Small intestine (tissue), 7 donors: Measurements from ENCODE around the gene SPHK2. TPM values are rescaled to one million over a fixed set of nuclear protein-coding genes. Genes with fewer than 3 reads are reported as not detected.
"Not testable (repeated sequence)": the region's sequence is repeated elsewhere in the genome, so short reads cannot be mapped to it uniquely, and the experiment has no call there.

ENCODE experiments used
- DNase-seq, 2 donors: peaks; one replicate each; pipeline versions ENCODE4 v3.0.0 to v3.0.0-alpha.2; 2013
- FAIRE-seq: peaks from 2 replicates; lab custom pipeline; 2012; peaks lifted over from hg19 to GRCh38; lab: Jason Lieb, UNC
- H3K27ac ChIP-seq, 3 donors: one replicate each; pipeline ENCODE4 v1.5.1; 2013; ENCODE audit warnings: low read length in 2 of 3, mild to moderate bottlenecking in 2 of 3, control low read depth in 1 of 3, inconsistent platforms in 1 of 3, low read depth in 1 of 3, moderate library complexity in 1 of 3
- H3K27me3 ChIP-seq, 3 donors: one replicate each; pipeline ENCODE4 v1.6.1; 2013; ENCODE audit warnings: low read length in 3 of 3, inconsistent platforms in 1 of 3; ENCODE audit not compliant: control insufficient read depth in 3 of 3, insufficient read depth in 3 of 3
- H3K36me3 ChIP-seq, 3 donors: one replicate each; pipeline ENCODE4 v1.6.1; 2013; ENCODE audit warnings: low read length in 3 of 3, inconsistent platforms in 1 of 3, low read depth in 1 of 3, mild to moderate bottlenecking in 1 of 3, moderate library complexity in 1 of 3; ENCODE audit not compliant: control insufficient read depth in 3 of 3, insufficient read depth in 2 of 3
- H3K4me1 ChIP-seq, 3 donors: one replicate each; pipeline ENCODE4 v1.6.1; 2013; ENCODE audit warnings: low read length in 2 of 3, inconsistent platforms in 1 of 3, low read depth in 1 of 3, mild to moderate bottlenecking in 1 of 3, moderate library complexity in 1 of 3; ENCODE audit not compliant: control insufficient read depth in 3 of 3, insufficient read depth in 2 of 3
- H3K4me3 ChIP-seq, 3 donors: one replicate each; pipeline ENCODE4 v1.5.1; 2013; ENCODE audit warnings: low read length in 3 of 3, control low read depth in 1 of 3, inconsistent platforms in 1 of 3, low read depth in 1 of 3, mild to moderate bottlenecking in 1 of 3, moderate library complexity in 1 of 3
- H3K9me3 ChIP-seq, 2 donors: one replicate each; pipeline ENCODE4 v1.6.1; 2013; ENCODE audit warnings: low read depth in 1 of 2, low read length in 1 of 2; ENCODE audit not compliant: control insufficient read depth in 2 of 2, insufficient read depth in 1 of 2
- WGBS, 3 donors: extraction: QIAGEN DNeasy Blood & Tissue Kit; methylation state at CpG; one replicate each; pipeline ENCODE4 v1.1.7; 2013; 5-methylcytosine and 5-hydroxymethylcytosine counted together
- polyA plus RNA-seq, 4 donors: library from polyadenylated mRNA; stranded (reverse) in 3 of 4; unstranded in 1 of 4; fragments of 200-250 nt in 3 of 4; fragments of 120-200 nt in 1 of 4; gene quantifications; one replicate each; pipeline versions ENCODE4 v1.2.1 to v1.2.3, GENCODE V29; 2013
- donor health status: healthy with polysubstance abuse.
- donor health status: control.
- donor health status: control.
- donor health status: Bipolar disorder and iron deficiency.
- donor health status: healthy.

The SPHK2 gene
- polyA plus RNA-seq, 4 donors: 22.1 to 85.7 (median 49.9) TPM

DNA sequence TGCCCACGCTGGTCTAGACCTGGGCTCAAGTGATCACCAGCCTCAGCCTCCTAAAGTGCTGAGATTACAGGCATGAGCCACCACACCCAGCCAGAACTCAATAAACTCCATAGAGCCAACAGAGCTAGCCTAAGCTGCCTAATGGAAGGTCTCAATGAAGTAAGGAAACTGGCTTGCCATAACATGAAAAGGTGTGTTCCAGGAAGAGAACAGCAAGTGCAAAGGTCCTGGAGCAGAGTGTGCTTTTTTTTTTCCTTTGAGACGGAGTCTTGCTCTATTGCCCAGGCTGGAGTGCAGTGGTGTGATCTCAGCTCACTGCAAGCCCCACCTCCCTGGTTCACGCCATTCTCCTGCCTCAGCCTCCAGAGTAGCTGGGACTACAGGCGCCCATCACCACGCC lies 38.5 kb downstream of the SPHK2 start:
- peak in 1 of 2 donors; percentile 81 for DNase-seq
- H3K27ac ChIP-seq: peak overlapping the region in 1 of 3 donors; percentile 47
- FAIRE-seq: not testable (repeated sequence)

DNA sequence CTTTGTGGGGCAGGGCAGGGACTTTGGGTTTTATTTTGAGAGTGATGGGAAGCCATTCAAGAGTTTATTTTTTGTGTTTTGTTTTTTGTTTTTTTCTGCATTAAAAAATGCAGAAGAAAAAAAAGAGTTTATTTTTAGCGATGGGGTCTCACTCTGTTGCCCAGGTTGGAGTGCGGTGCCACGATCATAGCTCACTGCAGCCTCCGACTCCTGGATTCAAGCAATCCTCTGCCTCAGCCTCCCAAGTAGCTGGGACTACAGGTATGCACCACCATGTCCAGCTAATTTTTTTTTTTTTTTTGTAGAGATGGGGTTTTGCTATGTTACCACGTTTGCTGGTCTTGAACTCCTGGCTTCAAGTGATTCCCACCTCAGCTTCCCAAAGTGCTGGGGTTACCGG lies 39.2 kb downstream of the SPHK2 start:
- FAIRE-seq (no peak), DNase-seq (no peak)
- 91 to 92% (median 92%) methylated on average over 6 of the region's 6 CpGs for WGBS, 3 donors
- no peak overlapping the region for H3K4me3 ChIP-seq
- H3K4me1 ChIP-seq: peaks cover 0 to 12% (median 0%) of the 10 kb centered on the region in 3 donors
- no peaks in the 10 kb centered on the region for H3K27me3 ChIP-seq
- no peaks in the 10 kb centered on the region for H3K36me3 ChIP-seq
- H3K9me3 ChIP-seq: peaks cover 0 to 8% of the 10 kb centered on the region in 2 donors
- no peak overlapping the region for H3K27ac ChIP-seq

More for the DNA sequence above, 38.5 kb downstream of the SPHK2 start:
- H3K27me3 ChIP-seq, H3K4me3 ChIP-seq, H3K36me3 ChIP-seq, H3K9me3 ChIP-seq: not testable (repeated sequence)
- 60 to 85% (median 81%) methylated on average over 4 to 5 of the region's 5 CpGs for WGBS, 3 donors
- H3K4me1 ChIP-seq: peaks cover 0 to 12% (median 0%) of the 10 kb centered on the region in 3 donors

DNA sequence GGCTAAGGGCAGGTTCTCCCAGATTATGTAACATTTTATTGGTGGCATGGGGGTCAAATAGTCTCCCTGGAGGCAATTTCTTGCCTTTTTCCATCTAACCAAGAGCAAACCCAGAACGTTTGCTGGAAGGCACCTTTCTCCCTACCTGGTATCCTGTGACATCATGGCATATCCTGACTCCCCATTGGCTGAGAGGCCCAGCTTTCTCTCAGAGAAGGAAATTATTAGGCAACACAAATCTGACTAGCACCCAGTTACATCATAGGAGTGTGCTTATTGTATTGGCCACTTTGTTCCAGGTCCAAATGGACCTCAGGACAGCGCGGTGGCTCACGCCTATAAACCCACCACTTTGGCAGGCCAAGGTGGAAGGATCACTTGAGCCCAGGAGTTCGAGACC lies 40.5 kb downstream of the SPHK2 start:
- 73 to 78% (median 75%) methylated on average over 5 of the region's 5 CpGs for WGBS, 3 donors
- FAIRE-seq: no peak
- Histone ChIP-seq H3K4me1 (peaks cover 0 to 7% (median 0%) of the 10 kb centered on the region in 3 donors), H3K4me3 (no peak overlapping the region), H3K36me3 (no peaks in the 10 kb centered on the region), H3K27ac (no peak overlapping the region), H3K9me3 (peaks cover 0 to 8% of the 10 kb centered on the region in 2 donors), H3K27me3 (no peaks in the 10 kb centered on the region)
- DNase-seq: peak; percentile 47 to 58

DNA sequence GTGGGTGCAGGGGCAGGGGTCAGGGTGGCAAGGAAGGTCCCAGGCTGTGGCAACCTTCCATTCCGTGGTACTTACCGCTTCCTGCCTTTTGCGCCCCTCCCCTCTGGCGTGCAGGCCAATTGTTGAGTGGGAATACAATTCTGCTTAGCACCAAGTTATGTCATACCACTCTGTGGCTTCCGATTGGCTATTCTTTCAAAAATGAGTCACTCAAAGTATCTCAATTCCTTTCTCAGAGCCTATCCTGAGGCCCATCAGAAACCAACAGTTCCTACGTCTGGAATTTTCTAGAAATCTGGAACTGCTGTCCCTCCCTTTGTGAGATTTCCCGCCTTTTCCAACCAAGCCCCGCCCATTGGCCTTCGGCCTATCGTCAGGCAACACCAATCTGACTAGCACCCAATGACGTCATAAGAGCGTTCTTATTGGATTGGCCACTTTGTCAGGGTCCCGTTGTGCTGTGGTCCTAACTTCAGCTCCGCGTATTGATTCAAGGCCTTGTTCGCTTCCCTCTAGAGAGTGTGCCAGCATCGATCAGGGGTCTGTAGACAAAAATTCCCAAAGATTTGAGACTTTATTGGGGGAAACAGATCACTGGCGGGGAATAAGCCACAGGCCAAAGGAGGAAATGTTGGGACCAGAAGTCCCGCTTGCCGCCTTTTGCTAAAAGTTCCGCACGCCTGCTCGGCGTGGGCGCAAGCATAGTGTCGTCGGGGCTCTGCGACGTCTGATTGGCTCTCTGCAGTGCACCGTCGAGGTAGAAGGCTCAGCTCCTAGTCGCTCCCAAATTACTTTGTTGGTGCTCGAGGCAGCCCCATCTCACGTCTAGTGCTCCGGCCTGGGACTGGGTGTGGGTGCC lies 41.8 kb downstream of the SPHK2 start:
- Histone ChIP-seq H3K27ac (peak overlapping the region in 1 of 3 donors; percentile 32), H3K27me3 (no peaks in the 10 kb centered on the region), H3K4me3 (no peak overlapping the region), H3K36me3 (no peaks in the 10 kb centered on the region), H3K4me1 (peaks cover 0 to 12% (median 0%) of the 10 kb centered on the region in 3 donors), H3K9me3 (peaks cover 0 to 8% of the 10 kb centered on the region in 2 donors)
- no peak for FAIRE-seq
- WGBS, 3 donors: 54 to 64% (median 58%) methylated on average over 35 of the region's 35 CpGs
- DNase-seq: peak; percentile 83 to 84

DNA sequence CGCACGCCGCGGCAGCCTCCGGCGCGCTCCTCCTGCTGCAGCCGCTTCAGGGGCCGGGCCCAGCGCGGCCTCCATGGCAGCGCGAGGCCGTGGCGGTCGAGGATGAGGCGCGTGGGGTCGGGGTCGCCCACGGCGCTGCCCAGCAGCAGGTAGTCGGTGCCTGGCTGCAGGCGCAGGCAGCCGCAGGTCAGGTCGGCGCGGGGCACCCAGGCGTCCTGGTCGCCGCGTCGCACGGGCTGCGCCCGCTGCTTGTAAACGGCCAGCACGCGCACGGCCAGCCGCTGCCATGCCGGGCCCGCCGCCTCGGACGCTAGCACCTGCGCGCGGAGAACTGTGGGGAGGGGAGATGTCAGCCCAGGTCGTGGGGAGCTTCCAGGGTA lies 42.4 kb downstream of the SPHK2 start:
- no peaks in the 10 kb centered on the region for H3K36me3 ChIP-seq
- DNase-seq (no peak), FAIRE-seq (no peak)
- H3K27ac ChIP-seq: no peak overlapping the region
- WGBS, 3 donors: 93 to 98% (median 96%) methylated on average over 24 to 50 of the region's 50 CpGs
- no peak overlapping the region for H3K4me3 ChIP-seq
- H3K4me1 ChIP-seq: peaks cover 0 to 12% (median 0%) of the 10 kb centered on the region in 3 donors
- H3K9me3 ChIP-seq: peaks cover 0 to 8% of the 10 kb centered on the region in 2 donors
- H3K27me3 ChIP-seq: no peaks in the 10 kb centered on the region

DNA sequence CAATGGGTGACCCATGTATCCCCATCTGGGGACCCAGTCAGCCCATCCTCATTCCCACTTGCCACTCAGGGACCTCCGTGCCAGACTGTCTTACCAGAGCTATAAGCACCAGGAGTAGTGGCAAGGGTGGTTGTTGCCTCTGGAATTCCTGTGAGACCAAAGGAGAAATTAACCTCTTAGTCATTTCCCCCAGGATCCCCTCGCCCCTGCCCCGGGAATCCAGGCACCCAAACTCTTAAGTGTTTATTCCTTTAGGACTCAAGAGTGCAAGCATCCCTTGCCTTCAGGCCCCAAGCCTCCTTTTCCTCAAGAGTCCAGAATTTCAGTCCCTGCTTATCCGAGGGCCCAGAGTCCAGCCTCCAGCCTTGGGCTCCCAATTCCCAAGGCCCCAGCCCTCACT lies 44.4 kb downstream of the SPHK2 start:
- Histone ChIP-seq H3K4me3 (no peak overlapping the region), H3K36me3 (no peaks in the 10 kb centered on the region), H3K9me3 (peaks cover 0 to 8% of the 10 kb centered on the region in 2 donors), H3K4me1 (peaks cover 0 to 12% (median 0%) of the 10 kb centered on the region in 3 donors), H3K27me3 (no peaks in the 10 kb centered on the region), H3K27ac (no peak overlapping the region)
- FAIRE-seq: no peak
- 85 to 95% (median 90%) methylated on average over 4 of the region's 4 CpGs for WGBS, 3 donors
- no peak for DNase-seq

DNA sequence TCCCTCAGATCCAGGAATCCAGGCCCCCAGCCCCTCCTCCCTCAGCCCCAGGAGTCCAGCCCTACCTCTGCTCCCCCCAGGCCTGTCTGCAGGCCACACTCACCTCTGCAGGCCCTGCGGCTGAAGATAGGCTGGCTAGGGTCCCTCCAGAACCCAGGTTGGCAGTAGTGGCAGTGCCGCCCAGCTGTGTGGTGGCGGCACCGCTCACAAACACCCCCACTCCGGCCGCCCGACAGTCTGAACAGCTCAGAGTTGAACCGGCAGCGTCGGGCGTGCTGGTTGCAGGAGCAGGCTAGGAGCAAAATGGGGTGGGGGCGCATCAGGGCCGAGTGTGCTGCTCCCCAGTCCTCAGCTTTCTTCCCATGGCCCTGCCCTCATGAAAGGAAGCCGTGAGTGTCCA lies 45.2 kb downstream of the SPHK2 start:
- no peak overlapping the region for H3K27ac ChIP-seq
- H3K4me1 ChIP-seq: peaks cover 0 to 12% (median 0%) of the 10 kb centered on the region in 3 donors
- H3K9me3 ChIP-seq: peaks cover 0 to 8% of the 10 kb centered on the region in 2 donors
- no peak overlapping the region for H3K4me3 ChIP-seq
- DNase-seq (no peak), FAIRE-seq (no peak)
- 87 to 93% (median 93%) methylated on average over 11 to 14 of the region's 14 CpGs for WGBS, 3 donors
- no peaks in the 10 kb centered on the region for H3K36me3 ChIP-seq
- H3K27me3 ChIP-seq: no peaks in the 10 kb centered on the region

DNA sequence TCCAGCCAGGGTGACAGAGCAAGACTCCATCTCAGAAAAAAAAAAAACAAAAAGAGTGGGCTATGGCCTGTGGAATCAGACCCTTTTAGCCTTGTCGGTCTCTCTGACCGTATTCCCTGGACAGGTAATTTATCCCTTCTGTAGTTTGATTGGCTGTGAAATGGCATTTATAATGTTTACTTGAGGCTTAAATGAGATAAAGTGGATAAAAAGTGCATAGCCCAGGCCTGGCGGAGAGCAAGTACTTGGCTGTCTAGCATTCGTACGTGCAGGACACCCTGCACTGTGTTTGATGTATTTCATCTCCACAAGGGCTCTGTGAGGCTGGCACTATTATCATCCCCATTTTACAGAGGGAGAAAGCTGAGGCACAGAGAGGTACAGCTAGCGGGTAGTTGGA lies 46.5 kb downstream of the SPHK2 start:
- DNase-seq: peak in 1 of 2 donors; percentile 46

More for the DNA sequence above, 46.5 kb downstream of the SPHK2 start:
- no peaks in the 10 kb centered on the region for H3K27me3 ChIP-seq
- peaks cover 0 to 6% of the 10 kb centered on the region in 2 donors for H3K9me3 ChIP-seq
- H3K4me3 ChIP-seq: no peak overlapping the region
- H3K27ac ChIP-seq: no peak overlapping the region
- 30 to 75% (median 75%) methylated on average over 6 of the region's 6 CpGs for WGBS, 3 donors
- H3K4me1 ChIP-seq: peaks cover 0 to 13% (median 0%) of the 10 kb centered on the region in 3 donors
- FAIRE-seq: no peak
- no peaks in the 10 kb centered on the region for H3K36me3 ChIP-seq
